ENCODE results near the gene SLC44A4. TPM values are rescaled to one million over a fixed set of nuclear protein-coding genes. Genes with fewer than 3 reads are reported as not detected.

The SLC44A4 gene
- polyA plus RNA-seq, 3 donors, result 40.7 to 82.8 (median 51.9) TPM

DNA sequence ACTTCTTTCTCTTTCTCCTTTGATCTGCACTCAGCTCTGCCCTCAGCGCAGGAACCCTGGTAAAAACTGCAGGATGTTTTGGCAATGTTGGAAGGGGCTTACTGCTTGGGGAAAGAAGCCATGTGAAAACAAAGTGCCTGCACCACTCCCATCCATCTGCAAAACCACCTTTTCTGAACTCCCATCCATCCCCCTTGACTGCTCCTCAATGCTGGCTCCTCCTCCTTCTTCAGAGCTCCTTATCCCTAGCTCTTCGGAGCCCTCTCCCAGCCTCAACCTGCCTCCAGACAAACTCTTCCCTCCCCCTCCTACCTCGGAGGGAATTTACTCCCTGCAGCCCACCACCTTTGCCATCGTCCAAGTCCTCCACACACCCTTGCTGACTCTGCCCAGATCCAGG lies 27.3 kb upstream of the SLC44A4 start:
- no peak for DNase-seq (ENCODE audit: extremely low read depth in 1 of 11, low read depth in 9 of 11, low spot score in 4 of 11)

DNA sequence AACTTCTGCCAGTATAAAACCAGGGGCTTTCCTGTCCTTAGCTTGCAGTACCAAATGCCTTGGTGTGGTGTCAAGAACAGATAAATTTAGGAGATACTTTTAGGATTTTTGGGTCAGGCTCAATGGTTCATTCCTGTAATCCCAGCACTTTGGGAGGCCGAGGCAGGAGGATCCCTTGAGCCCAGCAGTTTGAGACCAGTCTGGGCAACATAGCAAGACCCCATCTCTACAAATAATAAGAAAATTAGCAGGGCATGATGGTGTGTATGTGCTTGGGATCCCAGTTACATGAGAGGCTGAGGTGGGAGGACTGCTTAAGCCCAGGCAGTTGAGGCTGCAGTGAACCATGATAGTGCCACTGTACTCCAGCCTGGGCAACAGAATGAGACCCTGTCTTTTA lies 26.2 kb upstream of the SLC44A4 start:
- no peak for DNase-seq (ENCODE audit: extremely low read depth in 1 of 11, low read depth in 9 of 11, low spot score in 4 of 11)

DNA sequence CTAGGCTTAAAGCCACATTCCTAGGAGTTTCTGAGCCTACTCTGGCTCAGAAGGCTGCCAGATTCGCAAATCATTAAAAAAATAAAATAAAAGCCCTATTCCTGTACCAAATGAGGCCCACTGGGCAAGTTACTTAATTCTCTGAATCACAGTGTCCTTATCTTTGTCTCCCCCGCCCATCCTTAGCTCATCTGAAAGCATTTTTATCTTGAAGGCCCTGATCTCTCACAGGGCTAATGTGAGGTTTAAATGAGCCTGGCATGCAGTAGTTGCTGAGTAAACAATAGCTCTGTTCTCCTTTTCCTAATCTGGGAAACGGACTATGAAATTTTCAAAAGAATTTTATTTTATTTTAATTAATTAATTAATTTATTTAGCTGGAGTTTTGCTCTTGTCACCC lies 25.2 kb upstream of the SLC44A4 start:
- DNase-seq (ENCODE audit: extremely low read depth in 1 of 11, low read depth in 9 of 11, low spot score in 4 of 11), result no peak

DNA sequence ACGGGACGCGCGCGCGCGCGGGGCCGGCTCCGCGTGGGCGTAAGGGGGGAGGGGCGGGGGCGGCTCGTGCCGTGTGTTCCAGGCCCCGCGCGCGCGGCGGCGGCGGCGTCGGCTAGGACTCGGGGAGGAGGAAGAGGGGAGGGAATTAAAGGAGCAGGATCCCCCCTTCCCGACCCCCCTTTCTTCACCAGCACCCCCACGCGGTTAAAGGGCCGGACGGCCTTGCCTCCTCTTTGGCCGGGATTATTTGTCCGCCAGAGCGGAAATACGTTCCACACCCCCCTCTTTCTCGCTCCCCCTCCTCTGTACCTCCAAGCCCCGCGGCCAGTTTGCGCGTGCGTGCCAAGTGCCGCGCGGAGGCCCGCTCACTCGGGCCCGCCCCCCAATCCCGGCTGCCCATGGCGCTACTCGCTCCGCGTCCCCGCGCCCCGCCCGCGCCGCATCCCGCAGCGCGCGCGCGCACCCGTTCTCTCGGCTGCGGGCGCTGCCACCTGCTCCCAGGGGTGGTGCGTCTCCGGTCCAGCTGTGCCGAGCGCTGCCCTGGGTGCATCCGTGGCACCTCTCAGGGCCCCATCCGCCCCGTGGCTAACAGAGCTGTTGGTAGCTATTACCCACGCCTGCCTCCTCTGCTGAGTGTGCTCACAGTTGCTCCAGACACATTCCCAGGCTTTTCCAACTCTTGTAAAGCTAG lies 23.3 kb upstream of the SLC44A4 start, which contains the start of gene ZBTB12:
TSS of gene ZBTB12 (minus strand) at position 134 of the 691 bp plus-strand sequence. CDS start 781 bp downstream, outside the sequence.
- DNase-seq (ENCODE audit: extremely low read depth in 1 of 11, low read depth in 9 of 11, low spot score in 4 of 11), result peak; percentile 91 to 98 (median 97)

DNA sequence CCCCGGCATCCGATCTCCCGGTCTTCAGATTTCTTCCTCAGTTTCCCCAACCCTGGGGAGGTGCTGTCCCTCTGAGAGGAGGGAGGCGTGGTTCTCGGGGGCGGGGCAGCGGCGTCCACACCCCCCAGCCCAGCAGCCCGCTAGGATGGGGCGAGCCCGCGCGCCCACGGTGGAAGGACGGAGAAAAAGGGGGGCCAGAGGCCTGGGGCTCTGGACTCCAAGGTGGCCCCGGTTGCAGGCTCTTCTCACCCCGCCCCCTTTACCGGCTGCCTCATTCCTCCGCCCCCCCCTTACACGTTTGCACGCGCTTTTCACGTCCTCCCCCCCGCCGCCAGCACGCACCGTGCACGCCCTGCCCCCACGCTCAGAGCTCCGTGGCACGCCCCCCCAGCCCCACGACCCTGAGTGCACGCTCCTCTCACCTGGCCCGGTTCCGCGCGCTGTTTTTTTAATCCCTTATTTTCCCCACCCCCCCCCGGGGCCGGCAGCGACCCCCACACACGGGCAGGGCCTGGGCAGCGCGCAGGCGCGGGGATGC lies 22.7 kb upstream of the SLC44A4 start:
- DNase-seq (ENCODE audit: extremely low read depth in 1 of 11, low read depth in 9 of 11, low spot score in 4 of 11), result peak in 3 of 11 donors; percentile 10 to 20 (median 18)

DNA sequence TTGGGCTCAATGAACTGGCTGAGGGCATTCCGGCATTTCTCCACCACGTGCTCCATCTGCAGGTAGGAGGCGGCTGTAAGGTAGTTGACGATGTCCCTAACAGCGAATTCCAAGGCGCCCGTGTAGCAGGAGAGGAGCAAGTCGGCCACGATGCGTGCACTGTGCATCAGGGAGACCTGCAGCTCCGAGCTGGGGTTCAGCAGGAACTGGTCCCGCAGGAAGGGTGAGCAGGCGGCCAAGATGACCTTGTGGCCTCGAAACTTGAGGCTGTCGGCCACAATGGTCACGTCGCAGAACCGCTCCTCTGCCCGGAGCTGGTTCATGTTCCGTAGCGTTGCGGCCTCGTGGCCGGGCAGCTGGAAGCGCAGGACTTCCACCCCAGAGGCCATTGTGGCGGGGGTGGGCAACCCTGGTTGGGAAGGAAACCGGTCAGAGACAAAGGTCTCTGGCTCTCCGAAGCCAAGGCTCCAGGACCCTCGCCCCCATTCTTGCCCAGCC lies 22.2 kb upstream of the SLC44A4 start:
- peak in 2 of 11 donors; percentile 13 to 20 for DNase-seq (ENCODE audit: extremely low read depth in 1 of 11, low read depth in 9 of 11, low spot score in 4 of 11)

DNA sequence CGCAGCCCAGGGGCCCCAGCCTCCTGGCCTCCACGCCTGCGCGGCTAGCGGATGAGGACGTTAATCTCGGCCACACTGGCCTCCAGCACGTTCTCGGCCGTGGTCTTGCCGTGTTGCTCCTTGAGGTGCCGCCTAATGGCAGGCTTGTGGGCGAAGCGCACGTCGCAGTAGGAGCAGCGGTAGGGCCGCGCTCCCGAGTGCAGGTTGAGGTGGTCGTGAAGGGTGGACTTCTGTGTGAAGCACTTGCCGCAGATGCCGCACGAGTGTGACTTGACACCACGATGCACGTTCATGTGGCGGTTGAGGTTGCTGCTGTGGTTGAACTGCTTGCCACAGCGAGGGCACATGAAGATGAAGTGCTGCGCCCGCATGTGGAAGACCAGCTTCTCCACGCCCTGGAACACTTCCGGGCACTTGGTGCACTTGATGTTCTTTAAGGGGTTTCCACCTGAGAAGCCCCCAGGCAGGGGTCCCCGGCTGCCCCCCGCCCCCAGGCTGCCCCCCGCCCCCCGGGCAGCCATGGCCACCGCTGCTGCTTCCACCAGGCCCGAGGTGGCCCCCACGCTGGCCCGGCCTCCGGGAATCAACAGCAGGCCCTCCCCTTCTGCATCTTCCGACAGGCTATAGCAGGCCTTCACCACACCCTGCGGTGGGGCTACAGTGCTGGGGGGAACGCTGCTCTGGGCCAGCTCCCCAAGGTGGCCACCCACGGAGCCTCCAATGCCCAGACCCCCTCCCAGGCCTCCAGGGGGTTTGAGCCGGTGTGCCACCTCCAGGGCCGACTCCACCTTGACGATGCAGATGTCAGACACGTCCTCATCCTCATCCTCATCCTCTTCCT lies 21.3 kb upstream of the SLC44A4 start:
- DNase-seq (ENCODE audit: extremely low read depth in 1 of 11, low read depth in 9 of 11, low spot score in 4 of 11), result no peak

DNA sequence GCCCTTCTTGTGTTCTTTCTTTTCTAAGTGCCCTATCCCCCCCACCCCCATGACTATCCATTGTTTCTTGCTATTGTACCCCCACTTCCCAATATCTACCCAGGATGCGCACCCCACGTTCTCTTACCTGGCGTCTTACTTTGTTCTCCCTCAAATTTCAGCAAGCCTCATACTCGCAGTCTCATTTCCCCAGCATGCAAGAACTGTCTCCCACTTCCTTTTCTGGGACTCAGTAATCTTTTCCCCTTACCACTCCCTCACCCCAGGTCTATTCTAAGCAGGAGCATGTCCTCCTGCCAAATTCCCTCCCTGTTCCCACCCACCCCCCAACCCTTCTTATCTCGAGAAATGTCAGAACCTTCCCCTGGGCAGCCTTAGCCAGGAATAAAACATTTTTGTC lies 20.4 kb upstream of the SLC44A4 start:
- DNase-seq (ENCODE audit: extremely low read depth in 1 of 11, low read depth in 9 of 11, low spot score in 4 of 11), result no peak

DNA sequence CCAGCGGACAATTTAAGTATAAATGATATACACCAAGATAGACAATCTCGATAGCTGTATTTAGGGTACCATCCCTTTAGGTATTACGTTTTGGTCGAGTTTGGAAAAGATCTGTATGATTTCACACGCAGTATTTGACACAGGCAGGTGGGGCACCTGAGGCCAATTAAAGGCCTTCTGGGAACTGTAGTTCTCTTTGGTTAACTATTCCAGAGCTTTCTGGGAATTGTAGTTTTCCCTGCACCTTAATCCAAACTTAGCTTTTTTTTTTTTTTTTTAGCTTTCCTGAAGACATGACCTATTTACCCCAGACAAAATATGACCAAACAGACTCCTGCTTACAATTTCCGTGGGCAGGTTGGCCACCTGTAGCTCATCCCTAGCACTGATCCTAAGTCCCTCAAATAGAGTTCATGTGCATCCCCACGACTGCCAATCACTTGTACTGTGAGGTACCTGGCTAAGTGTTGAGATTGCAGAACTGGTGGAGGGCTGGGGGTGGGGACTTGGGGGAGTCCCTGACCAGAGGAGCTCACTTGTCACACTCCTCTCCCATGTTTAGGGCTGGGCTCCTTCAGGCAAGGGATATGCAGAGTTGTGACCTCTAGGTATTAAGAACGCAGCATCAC lies 19.7 kb upstream of the SLC44A4 start:
- peak in 2 of 11 donors; percentile 26 to 29 for DNase-seq (ENCODE audit: extremely low read depth in 1 of 11, low read depth in 9 of 11, low spot score in 4 of 11)

DNA sequence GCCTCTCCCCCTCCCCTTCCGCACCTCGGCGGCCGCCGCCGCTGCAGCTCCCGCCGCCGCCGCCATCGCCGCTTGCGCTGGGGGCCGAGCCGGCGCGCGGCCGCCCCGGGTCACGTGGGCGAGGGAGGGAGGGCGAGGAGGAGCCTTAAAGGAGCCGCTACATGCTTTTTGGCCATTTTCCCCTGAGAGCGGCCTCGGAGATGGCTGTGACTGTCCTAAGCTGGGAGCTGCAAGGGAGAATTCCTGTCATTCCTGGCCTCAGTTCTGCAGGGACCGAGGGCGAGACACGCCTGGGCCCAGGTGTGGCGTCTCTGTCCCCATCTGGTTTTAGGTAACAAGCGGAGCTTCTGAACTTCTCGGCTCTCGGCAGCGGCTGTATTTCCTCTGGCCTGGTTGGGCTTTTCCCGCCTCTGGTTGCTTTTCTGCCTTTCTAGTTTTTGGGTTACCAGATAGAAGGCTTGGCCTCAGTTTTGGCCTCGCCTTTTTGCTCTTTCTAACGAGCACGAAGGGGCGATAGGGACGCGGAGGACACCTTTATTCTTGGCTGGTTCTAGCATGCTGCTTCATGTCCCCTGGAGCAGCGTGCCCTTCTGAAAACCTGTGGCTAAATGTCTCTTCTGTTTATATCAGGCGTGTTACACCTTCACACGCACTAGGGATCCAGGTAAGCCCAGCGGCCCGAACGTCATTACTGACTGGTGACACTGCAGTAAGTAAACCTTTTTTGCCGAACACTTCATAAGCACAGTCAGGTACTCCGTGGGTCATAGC lies 19.0 kb upstream of the SLC44A4 start, which contains the start of gene EHMT2:
TSS of gene EHMT2 (minus strand) at position 87 of the 771 bp plus-strand sequence. CDS start at position 66, 21 bp downstream.
- DNase-seq (ENCODE audit: extremely low read depth in 1 of 11, low read depth in 9 of 11, low spot score in 4 of 11), result peak in 10 of 11 donors; percentile 72 to 86 (median 80)

DNA sequence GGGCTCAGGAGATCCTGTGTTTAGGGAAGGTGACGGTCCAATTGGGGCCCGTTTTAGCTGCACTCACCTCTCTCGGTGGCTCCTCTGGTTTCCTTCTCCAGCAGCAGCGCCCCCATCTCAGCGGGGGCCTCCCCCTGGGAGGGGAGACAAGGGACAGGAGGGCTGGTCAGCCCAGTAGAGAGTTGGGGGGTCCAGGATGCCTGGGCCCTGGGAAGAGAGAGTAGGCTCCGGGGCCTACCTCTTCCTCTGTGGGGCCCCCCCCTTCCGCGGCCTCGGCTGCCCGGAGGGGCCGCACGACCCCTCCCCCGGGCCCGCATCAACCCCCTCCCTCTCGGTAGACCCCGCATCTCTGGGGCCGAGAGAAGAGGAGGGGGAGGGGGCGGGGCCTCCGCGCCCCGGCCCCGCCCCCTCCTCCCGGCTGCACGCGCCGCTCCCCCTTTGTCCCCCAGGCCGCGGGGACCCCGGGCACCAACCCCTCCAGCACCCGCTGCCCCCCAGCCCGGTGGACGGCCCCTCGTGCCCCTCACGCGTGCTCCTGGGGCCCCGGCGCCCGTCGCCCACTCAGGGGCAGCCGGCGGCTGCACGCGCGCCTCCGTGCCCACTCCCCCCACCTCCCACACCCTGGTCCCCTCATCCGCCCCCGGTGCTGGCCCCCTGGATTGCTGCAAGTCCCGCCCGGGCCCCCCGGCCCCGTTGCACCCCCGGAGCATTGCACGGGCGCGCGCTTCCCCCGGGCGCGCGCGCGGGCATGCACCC lies 18.2 kb upstream of the SLC44A4 start:
- DNase-seq (ENCODE audit: extremely low read depth in 1 of 11, low read depth in 9 of 11, low spot score in 4 of 11), result no peak

DNA sequence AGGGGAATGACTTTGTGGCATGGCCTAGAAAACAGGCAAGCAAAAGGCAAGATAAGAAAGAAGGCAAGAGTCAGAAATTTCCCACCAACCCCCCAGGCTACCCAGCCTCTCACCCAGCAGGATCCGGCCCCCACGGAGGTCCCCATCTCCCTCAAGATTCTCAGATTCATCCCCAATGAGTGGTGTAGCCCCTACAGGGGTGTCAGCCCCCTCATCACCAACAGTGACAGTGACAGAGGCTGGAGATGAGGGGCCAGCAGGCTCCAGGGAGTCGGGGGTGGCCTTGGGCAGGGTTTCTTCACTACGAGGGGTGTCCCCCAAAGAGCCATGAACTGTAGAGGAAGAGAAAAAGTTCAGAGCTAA lies 17.7 kb upstream of the SLC44A4 start:
- DNase-seq (ENCODE audit: extremely low read depth in 1 of 11, low read depth in 9 of 11, low spot score in 4 of 11), result no peak

DNA sequence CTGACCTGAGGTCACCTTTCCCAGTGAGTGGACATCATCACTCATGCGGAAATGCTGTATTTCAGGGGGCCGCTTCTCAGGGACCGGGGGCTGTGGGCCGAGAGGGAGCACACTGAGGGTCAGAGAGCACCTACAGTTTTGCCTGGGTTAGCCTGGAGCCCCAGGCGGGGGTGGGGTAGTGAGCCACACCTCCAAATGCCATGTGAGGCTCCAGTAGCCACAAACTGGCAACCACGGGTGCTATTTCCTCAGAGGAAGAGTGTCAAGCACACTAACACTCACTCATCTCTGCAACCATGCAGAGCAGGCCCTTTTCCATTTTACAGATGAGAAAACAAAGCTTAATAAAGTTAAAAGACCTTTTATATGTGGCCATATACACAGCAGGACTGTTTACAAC lies 14.0 kb upstream of the SLC44A4 start:
- no peak for DNase-seq (ENCODE audit: extremely low read depth in 1 of 11, low read depth in 9 of 11, low spot score in 4 of 11)

DNA sequence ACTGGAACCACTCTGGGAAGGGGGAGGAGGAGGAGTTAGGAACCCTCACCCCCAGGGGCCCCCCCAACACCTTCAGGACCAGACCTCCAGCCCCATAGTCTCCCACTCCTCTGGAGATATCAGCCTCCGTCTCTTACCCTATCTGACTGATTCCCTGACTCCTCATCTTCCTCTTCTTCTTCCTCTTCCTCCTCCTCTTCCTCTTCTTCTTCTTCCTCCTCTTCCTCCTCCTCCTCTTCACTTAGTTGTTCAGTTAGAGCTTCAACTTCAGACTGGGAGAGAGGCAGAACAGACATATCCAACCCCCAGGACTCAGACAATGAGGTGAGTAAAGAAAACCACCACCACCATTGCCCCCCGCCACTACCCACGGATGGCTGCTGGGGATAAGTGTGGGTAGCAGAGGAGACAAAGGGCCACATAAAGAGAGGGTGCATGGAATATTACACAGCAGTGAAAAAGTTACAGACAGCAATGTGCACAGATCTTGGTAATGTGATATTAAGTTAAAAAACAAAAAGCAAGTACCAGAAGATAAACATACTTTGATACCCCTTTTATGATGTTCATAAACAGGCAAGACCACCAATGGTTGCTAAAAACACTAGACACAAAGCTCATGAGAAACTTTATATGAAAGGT lies 10.7 kb upstream of the SLC44A4 start:
- DNase-seq (ENCODE audit: extremely low read depth in 1 of 11, low read depth in 9 of 11, low spot score in 4 of 11), result no peak

DNA sequence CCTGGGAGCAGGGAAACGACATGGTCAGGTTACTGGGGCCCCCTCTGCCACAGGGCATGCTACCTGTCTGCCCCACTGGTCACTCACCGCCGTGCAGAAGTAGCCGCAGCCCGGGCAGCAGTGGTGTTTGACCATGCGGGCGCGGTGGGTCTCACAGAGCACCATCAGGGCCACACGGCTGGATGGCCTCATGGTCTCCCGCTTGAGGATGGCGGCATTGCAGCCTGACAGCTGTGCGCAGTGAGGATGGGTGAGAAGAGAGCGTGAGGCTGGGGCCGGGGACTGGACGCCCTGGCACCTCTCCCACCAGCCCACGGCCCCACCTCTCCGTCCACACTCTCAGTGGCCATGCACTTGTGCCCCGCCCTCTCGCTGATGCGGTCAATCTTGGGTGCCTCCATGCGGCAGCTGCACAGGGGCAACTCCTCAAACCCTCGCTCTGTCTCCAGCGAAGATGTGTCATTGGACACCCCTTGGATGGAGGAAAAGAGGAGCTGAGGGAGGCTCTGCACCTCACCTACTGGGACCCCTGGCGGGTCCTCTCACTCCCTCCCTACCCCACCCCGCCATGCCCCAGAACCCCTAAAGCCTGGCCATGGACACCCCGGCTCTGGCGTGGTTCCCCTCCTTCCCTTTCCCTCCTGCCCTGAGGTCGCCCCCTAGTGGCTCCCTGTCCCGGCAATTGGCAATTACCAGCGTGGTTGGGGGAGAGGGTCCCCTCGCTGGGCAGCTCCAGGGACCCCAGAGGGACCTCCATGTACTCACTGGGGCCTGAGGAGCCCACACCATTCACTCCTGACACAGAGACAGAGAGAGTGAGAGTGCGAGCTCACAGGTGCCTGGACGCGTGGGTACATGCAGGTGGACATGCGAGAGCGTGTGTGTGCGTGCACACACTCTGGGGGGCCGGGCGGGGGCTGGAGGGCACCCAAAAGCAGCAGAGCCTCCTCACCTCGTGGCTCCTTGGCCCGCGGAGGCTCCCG lies 9.8 kb upstream of the SLC44A4 start:
- no peak for DNase-seq (ENCODE audit: extremely low read depth in 1 of 11, low read depth in 9 of 11, low spot score in 4 of 11)

Data from renal cortex interstitium (tissue), 11 donors.